ENCODE results near the gene ARFGAP3. TPM values are rescaled to one million over a fixed set of nuclear protein-coding genes. Genes with fewer than 3 reads are reported as not detected.
"Not testable (repeated sequence)": the region's sequence is repeated elsewhere in the genome, so short reads cannot be mapped to it uniquely, and the experiment has no call there.

The ARFGAP3 gene
- total RNA-seq, 1 experiment from 2014 or later: 15.0 TPM

GRCh38 chr22:42758931-42759629, 98.0 kb downstream of the ARFGAP3 start:
- Histone ChIP-seq H3K9ac (ENCODE audit: extremely low read depth, insufficient read length, low read length) (no peak overlapping the region), H3K23me2 (ENCODE audit: insufficient read length, low read depth, low read length, poor library complexity, severe bottlenecking) (peaks cover 2% of the 10 kb centered on the region), H4K91ac (ENCODE audit: insufficient read length, low read depth, low read length) (no peak overlapping the region), H4K20me1 (ENCODE audit: control insufficient read depth, insufficient read depth, insufficient read length) (peaks cover 2% of the 10 kb centered on the region), H3T11ph (ENCODE audit: low read length) (no peak overlapping the region), H3K9me3 (ENCODE audit: control insufficient read depth, low read depth, low read length) (no peaks in the 10 kb centered on the region), H2BK12ac (ENCODE audit: insufficient read length, low read depth, low read length) (no peak overlapping the region), H3K14ac (ENCODE audit: insufficient read depth, low read length) (no peak overlapping the region), H2BK120ac (ENCODE audit: low read depth, low read length, poor library complexity, severe bottlenecking) (no peak overlapping the region), H2AK5ac (ENCODE audit: insufficient read length, low read length) (no peak overlapping the region), H3K27ac (ENCODE audit: insufficient read length, low read depth, low read length) (no peak overlapping the region), H3K4me2 (ENCODE audit: insufficient read depth, insufficient read length, low read length) (no peak overlapping the region), H4K5ac (ENCODE audit: insufficient read length, low read depth, low read length) (no peak overlapping the region), H3K4ac (ENCODE audit: low read depth, low read length) (no peak overlapping the region), H3K79me2 (ENCODE audit: insufficient read depth, low read length) (no peaks in the 10 kb centered on the region), H3K18ac (ENCODE audit: insufficient read length, low read depth, low read length) (no peak overlapping the region), H3K23ac (ENCODE audit: insufficient read length, low read depth, low read length) (no peak overlapping the region), H2BK15ac (ENCODE audit: low read depth, low read length) (no peak overlapping the region), H4K8ac (replicated peaks; ENCODE audit: insufficient read length, low read depth, low read length) (no peak overlapping the region), H3K56ac (ENCODE audit: insufficient read length, low read depth, low read length) (no peak overlapping the region), H3K79me1 (ENCODE audit: insufficient read depth, low read depth, low read length, poor library complexity, severe bottlenecking) (no peaks in the 10 kb centered on the region), H3K4me1 (ENCODE audit: insufficient read depth, low read length) (no peaks in the 10 kb centered on the region), H2AFZ (ENCODE audit: low read length) (no peak overlapping the region), H2BK5ac (ENCODE audit: insufficient read length, low read length) (no peak overlapping the region), H2BK20ac (ENCODE audit: low read depth, low read length, poor library complexity, severe bottlenecking) (no peak overlapping the region), H3K27me3 (ENCODE audit: insufficient read depth, low read length) (no peaks in the 10 kb centered on the region)
- Mint-ChIP-seq H3K4me3 (no peak overlapping the region), H3K4me1 (peaks cover 18 to 28% of the 10 kb centered on the region in 2 experiments), H3K36me3 (ENCODE audit: insufficient read depth in 1 of 3, low read depth in 3 of 3) (no peaks in the 10 kb centered on the region), H3K9me3 (no peaks in the 10 kb centered on the region), H3K27ac (peak overlapping the region in 2 of 3 experiments; percentile 34 to 51; a peak in 2 of 7 replicates), H3K27me3 (ENCODE audit: low read depth) (peaks cover 7% of the 10 kb centered on the region)
- no peak for DNase-seq
- WGBS (ENCODE audit: extremely low coverage, insufficient read length, low lambda C conversion rate): no CpG with 5 or more reads among the region's 23 CpGs
- TF ChIP-seq CTCF (conservative IDR thresholded peaks at IDR 0.05): no peak

GRCh38 chr22:42755553-42755952, 101.5 kb downstream of the ARFGAP3 start:
- H3K14ac ChIP-seq (ENCODE audit: insufficient read depth, low read length); H2BK15ac ChIP-seq (ENCODE audit: low read depth, low read length); H3K27ac ChIP-seq (ENCODE audit: insufficient read length, low read depth, low read length); H3K9me3 ChIP-seq (ENCODE audit: control insufficient read depth, low read depth, low read length); H3K23ac ChIP-seq (ENCODE audit: insufficient read length, low read depth, low read length); H3K4me3 Mint-ChIP-seq; H3K9me3 Mint-ChIP-seq; H3K27ac Mint-ChIP-seq; H3K79me1 ChIP-seq (ENCODE audit: insufficient read depth, low read depth, low read length, poor library complexity, severe bottlenecking); H2AFZ ChIP-seq (ENCODE audit: low read length); H3K18ac ChIP-seq (ENCODE audit: insufficient read length, low read depth, low read length); H4K91ac ChIP-seq (ENCODE audit: insufficient read length, low read depth, low read length); H2BK20ac ChIP-seq (ENCODE audit: low read depth, low read length, poor library complexity, severe bottlenecking); H3K36me3 Mint-ChIP-seq (ENCODE audit: insufficient read depth in 1 of 3, low read depth in 3 of 3); H3K56ac ChIP-seq (ENCODE audit: insufficient read length, low read depth, low read length); H3K9ac ChIP-seq (ENCODE audit: extremely low read depth, insufficient read length, low read length); H4K20me1 ChIP-seq (ENCODE audit: control insufficient read depth, insufficient read depth, insufficient read length); H2AK5ac ChIP-seq (ENCODE audit: insufficient read length, low read length); H4K8ac ChIP-seq (replicated peaks; ENCODE audit: insufficient read length, low read depth, low read length); H3T11ph ChIP-seq (ENCODE audit: low read length); DNase-seq; H2BK12ac ChIP-seq (ENCODE audit: insufficient read length, low read depth, low read length); H4K5ac ChIP-seq (ENCODE audit: insufficient read length, low read depth, low read length); H2BK120ac ChIP-seq (ENCODE audit: low read depth, low read length, poor library complexity, severe bottlenecking); H3K4me1 ChIP-seq (ENCODE audit: insufficient read depth, low read length); H3K23me2 ChIP-seq (ENCODE audit: insufficient read length, low read depth, low read length, poor library complexity, severe bottlenecking); H3K27me3 Mint-ChIP-seq (ENCODE audit: low read depth); H3K4me2 ChIP-seq (ENCODE audit: insufficient read depth, insufficient read length, low read length); H3K27me3 ChIP-seq (ENCODE audit: insufficient read depth, low read length); H2BK5ac ChIP-seq (ENCODE audit: insufficient read length, low read length); H3K79me2 ChIP-seq (ENCODE audit: insufficient read depth, low read length); H3K4ac ChIP-seq (ENCODE audit: low read depth, low read length): not testable (repeated sequence)
- H3K4me1 Mint-ChIP-seq: peaks cover 18 to 28% of the 10 kb centered on the region in 2 experiments
- WGBS (ENCODE audit: extremely low coverage, insufficient read length, low lambda C conversion rate): no CpG with 5 or more reads among the region's 5 CpGs

All from H9 (cell line).